K562 (cell line): ENCODE measurements around the gene METTL25B. TPM values are rescaled to one million over a fixed set of nuclear protein-coding genes. Genes with fewer than 3 reads are reported as not detected.

Experiments
- EGR1 ChIP-seq: fragments of 450-650 bp; conservative IDR thresholded peaks from 2 replicates; pipeline ENCODE4 v1.6.1; 2017; ENCODE audit warnings: mild to moderate bottlenecking
- GATAD2A ChIP-seq: fragments of 450-650 bp; IDR thresholded peaks from 2 replicates; pipeline ENCODE4 v1.6.1; 2017
- HNRNPK ChIP-seq: fragments of 200-400 bp; formaldehyde crosslinking; IDR thresholded peaks from one replicate; pipeline ENCODE4 v1.6.1; 2018; ENCODE audit warnings: mild to moderate bottlenecking, low read depth, low read length; ENCODE audit not compliant: poor library complexity, severe bottlenecking
- HSF4 ChIP-seq: fragments of 250-450 bp; sonication (Bioruptor Pico); IDR thresholded peaks from 2 replicates; pipeline ENCODE4 v2.1.2; 2022; ENCODE audit warnings: mild to moderate bottlenecking, moderate library complexity, borderline replicate concordance
- NFXL1 ChIP-seq: fragments of 450-650 bp; formaldehyde crosslinking; IDR thresholded peaks from 2 replicates; pipeline ENCODE4 v1.4.0; 2021; ENCODE audit warnings: mild to moderate bottlenecking
- POLR2G ChIP-seq: fragments of 200-400 bp; formaldehyde crosslinking; IDR thresholded peaks from 2 replicates; pipeline ENCODE4 v1.6.1; 2017; ENCODE audit warnings: low read depth, mild to moderate bottlenecking, antibody characterized with exemption, low read length, moderate library complexity
- SIX5 ChIP-seq, 2 experiments: IDR thresholded peaks; 2 replicates each; pipeline ENCODE4 v1.6.1; 2011; ENCODE audit warnings: low read length in 2 of 2, borderline replicate concordance in 1 of 2, low read depth in 1 of 2, mild to moderate bottlenecking in 1 of 2, moderate library complexity in 1 of 2; ENCODE audit not compliant: insufficient read depth in 1 of 2
- SMARCB1 ChIP-seq: IDR thresholded peaks from 2 replicates; pipeline ENCODE4 v1.6.1; 2011; ENCODE audit warnings: improper control_type of control experiment, low read depth; ENCODE audit not compliant: insufficient read length
- SREBF1 ChIP-seq: fragments of 150-350 bp; IDR thresholded peaks from 2 replicates; pipeline ENCODE4 v1.6.1; 2014; ENCODE audit warnings: antibody characterized with exemption, low read depth, low read length, borderline replicate concordance
- XRCC5 ChIP-seq: fragments of 200-400 bp; formaldehyde crosslinking; IDR thresholded peaks from 2 replicates; pipeline ENCODE4 v1.6.1; 2017; ENCODE audit warnings: low read depth, mild to moderate bottlenecking, low read length
- ZNF398 ChIP-seq: fragments of 250-450 bp; sonication (Bioruptor Pico); IDR thresholded peaks from 2 replicates; pipeline ENCODE4 v1.8.0; 2021; ENCODE audit warnings: moderate library complexity, mild to moderate bottlenecking, inconsistent platforms
- ZNF41 ChIP-seq: fragments of 250-450 bp; sonication (Bioruptor Pico); conservative IDR thresholded peaks from 2 replicates; pipeline ENCODE4 v1.4.0; 2020; ENCODE audit warnings: mild to moderate bottlenecking
- ZNF511 ChIP-seq: sonication (generic); formaldehyde crosslinking; IDR thresholded peaks from 2 replicates; pipeline ENCODE4 v1.8.0; 2022; ENCODE audit warnings: mild to moderate bottlenecking, missing genetic modification reagents
- ZNF518B ChIP-seq: fragments of 250-450 bp; sonication (Bioruptor Pico); IDR thresholded peaks from 2 replicates; pipeline ENCODE4 v1.5.0; 2021; ENCODE audit warnings: mild to moderate bottlenecking, moderate library complexity
- ZNF592 ChIP-seq: fragments of 450-650 bp; IDR thresholded peaks from 2 replicates; pipeline ENCODE4 v1.6.1; 2017; ENCODE audit warnings: antibody characterized with exemption, mild to moderate bottlenecking
- polyA plus RNA-seq, 8 experiments: library from polyadenylated mRNA; depleted of rRNA in 4 of 8; stranded (reverse) in 5 of 8; unstranded in 3 of 8; fragments of >200 nt; fragmentation: Nextera tagmentation in 2 of 8; fragmentation: Illumina TruSeq in 1 of 8; extraction: Ambion mirVana in 2 of 8; extraction: Trizol in 1 of 8; gene quantifications; 2 replicates each; pipeline versions ENCODE4 v1.2.1 to v1.2.3, GENCODE V29; 2011 to 2014; ENCODE audit warnings: inconsistent platforms in 1 of 8, missing spikeins in 1 of 8
- total RNA-seq, 7 experiments: library from RNA; depleted of rRNA in 6 of 7; stranded (reverse); fragments of >200 nt in 6 of 7; fragmentation: Illumina TruSeq in 2 of 7; extraction: Trizol in 2 of 7; gene quantifications; 2 replicates each; pipeline versions ENCODE4 v1.2.1 to v1.2.3, GENCODE V29; 2011 to 2021; ENCODE audit warnings: low replicate concordance in 1 of 7

Gene METTL25B
- total and polyA plus RNA-seq, 9 of the 15 experiments (the other 6 are each of a cell fraction or from before 2014, with no cell fraction given), result 7.7 to 48.3 (median 33.1) TPM

GRCh38 chr1:156692925-156693847 is 35.1 kb upstream of the METTL25B start (continued):
- TF ChIP-seq HNRNPK (no peak), POLR2G (peak; percentile 70), ZNF41 (CRISPR knock-in tag) (no peak), GATAD2A (peak; percentile 46; the same call in 1 of the 2 replicates), SMARCB1 (no peak), ZNF592 (no peak; the same call in none of the 2 replicates), ZNF398 (no peak), XRCC5 (0 out of 2 replicates have a peak, but pooled peaks have one; percentile 2), NFXL1 (no peak), SREBF1 (no peak), HSF4 (CRISPR knock-in tag) (no peak), ZNF518B (CRISPR knock-in tag) (no peak), ZNF511 (CRISPR knock-in tag) (no peak), EGR1 (peak; percentile 64), SIX5 (IDR thresholded peaks at IDR 0.05; ENCODE audit: borderline replicate concordance in 1 of 2, insufficient read depth in 1 of 2, low read depth in 1 of 2, low read length in 2 of 2) (no peak)
